GM13976 (cell line): ENCODE data around the gene CAMSAP2.
"Not testable (repeated sequence)": the region's sequence is repeated elsewhere in the genome, so short reads cannot be mapped to it uniquely, and the experiment has no call there.

ENCODE experiments used
- DNase-seq: peaks from one replicate; pipeline ENCODE4 v3.0.0; 2012; ENCODE audit warnings: low spot score
- in situ Hi-C: fragments of 300-500 bp; cut with MboI; formaldehyde crosslinking; loops from one replicate; pipeline ENCODE4 v1.12.0; 2022; ENCODE audit warnings: low sequenced_read_pairs, mixed read lengths, inconsistent platforms; ENCODE audit not compliant: unreplicated experiment
- TF ChIP-seq, protein P1 (sequence below): IDR thresholded peaks from 2 replicates; pipeline ENCODE4 v1.5.1; 2012; ENCODE audit warnings: borderline replicate concordance, mild to moderate bottlenecking; ENCODE audit not compliant: insufficient read depth; ENCODE audit errors: extremely low read depth, missing control alignments, control extremely low read depth

Gene CAMSAP2

DNA sequence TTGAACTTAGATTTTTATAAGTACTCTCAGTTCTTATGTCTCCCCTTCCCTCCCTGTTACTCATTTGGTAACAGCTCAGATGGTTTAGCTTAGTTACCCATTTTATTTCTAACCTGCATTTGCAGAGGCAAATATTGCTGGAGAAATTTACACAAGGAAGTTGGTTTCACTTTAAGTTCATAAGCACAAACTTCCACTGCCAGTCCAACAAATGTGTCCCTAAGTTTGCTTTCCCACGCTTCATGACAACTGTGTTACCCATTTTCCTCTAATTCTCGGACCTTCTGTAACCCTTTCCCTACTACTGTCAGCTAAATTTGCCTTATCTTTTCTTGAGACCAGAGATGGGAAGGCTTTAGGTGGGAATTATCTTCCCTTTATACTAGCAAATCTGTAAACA is 70.2 kb downstream of the CAMSAP2 start:
- in situ Hi-C loops: no loop called here
- TF ChIP-seq, protein P1, sequence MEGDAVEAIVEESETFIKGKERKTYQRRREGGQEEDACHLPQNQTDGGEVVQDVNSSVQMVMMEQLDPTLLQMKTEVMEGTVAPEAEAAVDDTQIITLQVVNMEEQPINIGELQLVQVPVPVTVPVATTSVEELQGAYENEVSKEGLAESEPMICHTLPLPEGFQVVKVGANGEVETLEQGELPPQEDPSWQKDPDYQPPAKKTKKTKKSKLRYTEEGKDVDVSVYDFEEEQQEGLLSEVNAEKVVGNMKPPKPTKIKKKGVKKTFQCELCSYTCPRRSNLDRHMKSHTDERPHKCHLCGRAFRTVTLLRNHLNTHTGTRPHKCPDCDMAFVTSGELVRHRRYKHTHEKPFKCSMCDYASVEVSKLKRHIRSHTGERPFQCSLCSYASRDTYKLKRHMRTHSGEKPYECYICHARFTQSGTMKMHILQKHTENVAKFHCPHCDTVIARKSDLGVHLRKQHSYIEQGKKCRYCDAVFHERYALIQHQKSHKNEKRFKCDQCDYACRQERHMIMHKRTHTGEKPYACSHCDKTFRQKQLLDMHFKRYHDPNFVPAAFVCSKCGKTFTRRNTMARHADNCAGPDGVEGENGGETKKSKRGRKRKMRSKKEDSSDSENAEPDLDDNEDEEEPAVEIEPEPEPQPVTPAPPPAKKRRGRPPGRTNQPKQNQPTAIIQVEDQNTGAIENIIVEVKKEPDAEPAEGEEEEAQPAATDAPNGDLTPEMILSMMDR: no peak
- no peak for DNase-seq

DNA sequence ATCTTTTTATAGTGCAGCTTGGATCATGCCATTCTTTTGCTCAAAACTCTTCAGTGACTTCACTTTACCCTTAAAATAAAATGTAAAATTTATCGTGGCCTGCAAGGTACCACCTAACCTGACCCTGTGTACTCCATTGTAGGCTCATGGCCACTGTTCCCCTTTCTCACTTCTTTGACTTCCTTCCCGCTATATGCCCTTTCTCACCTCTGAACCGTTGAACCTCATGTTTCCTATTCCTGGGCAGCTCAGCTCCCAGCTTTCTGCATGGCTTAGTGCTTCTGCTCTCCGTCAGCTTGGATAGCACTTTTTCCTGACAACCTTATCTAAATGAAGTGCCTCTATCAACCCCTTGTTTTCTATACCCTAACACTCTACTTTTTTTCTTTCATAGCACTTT is 73.0 kb downstream of the CAMSAP2 start:
- in situ Hi-C loops: no loop called here

DNA sequence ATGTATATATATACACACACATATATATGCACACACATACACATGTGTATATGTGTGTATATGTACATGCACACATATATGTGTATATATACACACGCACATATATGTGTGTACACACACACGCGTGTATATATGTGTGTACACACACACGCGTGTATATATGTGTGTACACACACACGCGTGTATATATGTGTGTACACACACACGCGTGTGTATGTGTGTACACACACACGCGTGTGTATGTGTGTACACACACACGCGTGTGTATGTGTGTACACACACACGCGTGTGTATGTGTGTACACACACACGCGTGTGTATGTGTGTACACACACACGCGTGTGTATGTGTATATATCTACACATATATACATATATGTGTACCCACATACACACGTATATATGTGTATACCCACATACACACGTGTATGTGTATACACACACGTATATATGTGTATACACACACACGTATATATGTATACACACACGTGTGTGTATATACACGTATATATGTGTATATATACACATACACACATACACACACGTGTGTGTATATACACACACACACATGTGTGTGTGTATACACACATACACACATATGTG is 78.0 kb downstream of the CAMSAP2 start:
- in situ Hi-C loops, DNase-seq: not testable (repeated sequence)

More for the DNA sequence above, 73.0 kb downstream of the CAMSAP2 start:
- no peak for DNase-seq
- TF ChIP-seq, protein P1: no peak

DNA sequence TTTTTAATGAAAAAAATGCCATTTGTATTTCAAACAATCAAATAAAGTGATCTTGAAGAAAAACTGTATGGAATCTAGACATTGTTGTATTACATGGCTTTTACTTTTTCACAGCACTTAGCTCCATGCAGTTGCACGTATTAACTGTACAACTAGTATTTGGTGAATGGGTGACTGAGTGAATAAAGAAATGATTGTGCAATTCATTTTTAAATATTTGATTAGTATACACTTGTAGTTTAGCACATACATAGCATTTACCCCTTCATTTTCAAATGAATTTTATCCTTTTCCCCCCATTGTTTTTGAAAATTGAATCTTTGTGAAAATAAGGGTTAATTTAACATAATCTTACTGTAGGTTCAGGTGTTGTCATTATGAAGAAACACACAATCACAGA is 79.6 kb downstream of the CAMSAP2 start:
- TF ChIP-seq, protein P1: no peak
- no peak for DNase-seq
- in situ Hi-C loops: no loop called here

DNA sequence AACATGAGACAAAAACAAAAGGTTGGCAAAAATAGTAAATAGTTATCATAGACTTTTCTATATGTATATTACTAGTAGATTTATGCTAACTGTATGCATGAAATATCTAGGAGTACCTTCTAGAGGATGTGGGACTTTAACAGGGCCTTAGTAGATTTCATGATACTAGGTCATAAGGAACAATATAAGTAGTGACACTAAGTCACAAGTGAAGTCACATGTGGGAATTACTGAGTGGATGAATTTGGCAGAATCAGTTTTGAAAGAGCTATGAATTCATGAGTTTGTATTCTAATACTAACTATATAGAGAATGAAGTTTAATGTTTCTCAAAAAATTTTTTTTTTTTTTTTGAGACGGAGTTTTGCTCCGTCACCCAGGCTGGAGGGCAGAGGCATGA is 81.0 kb downstream of the CAMSAP2 start:
- no peak for DNase-seq
- TF ChIP-seq, protein P1: no peak
- in situ Hi-C loops: no loop called here

DNA sequence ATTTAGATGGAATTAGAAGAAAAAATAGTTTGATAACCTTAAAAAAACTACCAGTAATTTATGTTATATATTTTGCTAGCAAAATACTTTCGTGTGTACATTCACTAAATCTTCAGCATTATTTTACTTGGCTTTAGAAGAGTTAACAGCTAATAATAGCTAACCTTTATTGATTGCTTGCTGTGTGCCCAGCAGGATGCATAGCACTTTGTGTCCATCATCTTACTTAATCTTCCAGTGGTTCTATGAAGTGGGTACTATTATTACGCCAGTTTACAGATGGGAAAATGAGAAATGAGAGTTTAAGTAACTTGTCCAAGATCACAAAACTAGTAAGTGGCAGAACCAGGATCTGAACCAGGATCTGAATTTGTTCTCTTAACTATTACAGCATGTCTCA is 92.4 kb downstream of the CAMSAP2 start:
- TF ChIP-seq, protein P1: no peak
- in situ Hi-C loops: no loop called here
- DNase-seq: no peak

DNA sequence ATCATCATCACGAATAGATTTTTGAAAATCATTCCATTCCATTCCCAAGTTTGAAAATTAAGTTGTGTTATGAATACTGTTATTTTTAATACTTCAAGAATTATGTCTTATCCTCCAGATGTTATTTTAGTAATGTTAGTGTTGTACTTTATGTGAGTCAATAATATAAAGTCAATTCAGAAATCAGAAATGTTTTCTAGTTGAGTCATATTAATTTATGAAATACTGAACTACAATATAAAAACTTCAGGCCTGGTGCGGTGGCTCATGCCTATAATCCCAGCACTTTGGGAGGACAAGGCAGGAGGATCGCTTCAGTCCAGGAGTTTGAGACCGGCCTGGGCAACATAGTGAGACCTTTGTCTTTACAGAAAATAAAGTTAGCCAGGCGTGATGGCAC is 95.7 kb downstream of the CAMSAP2 start:
- no peak for DNase-seq
- TF ChIP-seq, protein P1: no peak
- in situ Hi-C loops: no loop called here

DNA sequence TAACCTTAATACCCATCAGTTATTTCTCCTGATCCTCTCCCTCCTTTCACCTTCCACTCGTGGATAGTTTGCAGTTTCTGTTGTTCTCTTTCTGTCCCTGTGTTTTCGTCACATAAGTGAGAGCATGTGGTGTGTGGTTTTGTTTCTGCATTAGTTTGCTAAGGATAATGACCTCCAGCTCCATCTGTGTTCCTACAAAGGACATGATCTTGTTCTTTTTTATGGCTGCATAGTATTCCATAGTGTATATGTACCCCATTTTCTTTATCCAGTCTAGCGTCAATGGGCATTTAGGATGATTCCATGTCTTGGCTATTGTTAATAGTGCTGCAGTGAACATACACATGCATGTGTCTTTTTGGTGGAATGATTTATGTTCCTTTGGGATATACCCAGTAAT is 97.5 kb downstream of the CAMSAP2 start:
- no peak for DNase-seq
- in situ Hi-C loops: no loop called here

More for the DNA sequence above, 97.5 kb downstream of the CAMSAP2 start:
- TF ChIP-seq, protein P1: no peak
